GM19438 (cell line): ENCODE results near the gene NFAT5.

Source experiments
- ATAC-seq: cut with Tn5 transposase; IDR thresholded peaks from one replicate; pipeline ENCODE4 v1.9.1; 2021; ENCODE audit warnings: low read depth; ENCODE audit not compliant: unreplicated experiment

The NFAT5 gene

DNA sequence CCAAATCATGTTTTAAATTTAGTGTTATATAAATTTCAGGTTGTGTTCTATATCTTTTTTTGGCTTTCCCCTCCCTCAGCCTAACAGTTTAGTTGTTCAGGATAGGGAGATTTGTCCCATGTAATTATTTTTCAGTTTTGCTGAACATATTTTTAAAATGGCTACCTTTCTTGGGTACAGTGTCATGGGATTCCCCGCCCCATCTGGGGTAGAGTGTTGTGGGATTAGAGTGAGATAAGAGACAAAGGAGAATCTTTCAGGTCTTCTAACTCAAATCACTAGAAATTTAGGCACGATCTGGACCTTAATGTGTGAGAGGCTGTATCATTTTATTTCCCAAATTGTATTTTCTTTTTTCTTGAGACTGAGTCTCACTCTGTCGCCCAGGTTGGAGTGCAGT, 24.8 kb downstream of the NFAT5 start:
- no peak for ATAC-seq

GRCh38 chr16:69593751-69594255, 28.0 kb downstream of the NFAT5 start:
- no peak for ATAC-seq

DNA sequence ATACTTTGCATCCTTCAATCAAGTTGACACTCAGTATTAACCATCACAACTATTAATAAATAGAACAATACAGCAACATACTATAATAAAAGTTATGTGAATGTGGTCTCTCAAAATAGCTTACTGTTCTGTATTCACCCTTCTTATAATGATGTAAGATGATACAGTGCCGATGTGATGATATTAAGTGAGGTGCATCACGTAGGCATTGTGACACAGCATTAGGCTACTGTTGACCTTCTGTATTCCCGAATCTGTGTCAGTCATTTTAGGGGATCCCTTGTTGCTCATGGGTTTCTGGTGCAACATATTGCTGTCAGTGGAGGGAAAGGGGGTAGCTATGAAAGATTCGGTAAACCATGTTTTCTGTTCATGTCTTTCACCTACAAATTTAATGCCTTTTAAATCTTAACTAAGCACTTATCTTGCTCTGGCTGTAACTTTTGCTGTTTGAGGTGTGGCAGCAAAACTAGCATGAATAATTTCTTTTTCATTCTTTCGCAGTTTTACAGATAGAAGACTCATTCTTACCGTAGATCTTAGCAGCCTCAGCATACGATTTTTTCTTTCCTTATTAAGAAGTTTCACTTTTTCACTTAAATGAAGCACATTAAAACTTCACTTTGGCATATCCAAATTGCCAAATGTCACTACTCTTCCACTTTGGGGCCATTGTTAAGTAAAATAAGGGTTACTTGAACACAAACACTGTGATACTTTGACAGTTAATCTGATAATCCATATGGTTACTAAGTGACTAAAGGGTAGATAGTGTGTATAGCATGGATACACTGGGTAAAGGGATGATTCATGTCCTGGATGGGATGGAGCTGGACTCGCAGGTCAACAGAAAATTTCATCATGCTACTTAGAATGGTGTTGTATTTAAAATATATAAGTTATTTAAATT, 29.6 kb downstream of the NFAT5 start:
- ATAC-seq: no peak

GRCh38 chr16:69596801-69597200, 31.0 kb downstream of the NFAT5 start:
- ATAC-seq: no peak

- ATAC-seq: no peak
Observed at GRCh38 chr16:69598045-69598444, 32.3 kb downstream of the NFAT5 start.

- ATAC-seq: no peak
Observed at GRCh38 chr16:69599731-69600130, 34.0 kb downstream of the NFAT5 start.

DNA sequence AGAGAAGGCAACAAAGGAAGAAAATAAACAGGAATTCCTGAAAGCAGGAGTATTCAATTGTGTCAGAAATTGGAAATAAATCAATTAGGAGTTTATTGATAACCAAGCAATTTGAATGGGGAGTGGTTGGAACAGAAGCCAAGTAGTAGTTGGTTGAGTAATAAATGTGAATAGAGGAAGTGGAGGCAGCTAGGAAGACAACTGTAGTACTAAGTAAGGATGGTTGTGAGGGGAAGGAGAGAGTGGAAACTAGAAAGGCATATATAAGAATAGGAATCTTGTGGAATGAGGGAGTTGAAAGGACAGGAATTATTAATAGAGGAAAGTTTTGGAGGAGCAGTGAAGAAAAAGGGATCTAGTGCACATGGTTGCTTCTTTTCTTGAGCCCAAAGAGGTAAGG, 34.4 kb downstream of the NFAT5 start:
- no peak for ATAC-seq

GRCh38 chr16:69601250-69601649, 35.5 kb downstream of the NFAT5 start:
- ATAC-seq: no peak

- no peak for ATAC-seq
Observed at GRCh38 chr16:69606985-69607384, 41.2 kb downstream of the NFAT5 start.

GRCh38 chr16:69607674-69608073, 41.9 kb downstream of the NFAT5 start:
- no peak for ATAC-seq

DNA sequence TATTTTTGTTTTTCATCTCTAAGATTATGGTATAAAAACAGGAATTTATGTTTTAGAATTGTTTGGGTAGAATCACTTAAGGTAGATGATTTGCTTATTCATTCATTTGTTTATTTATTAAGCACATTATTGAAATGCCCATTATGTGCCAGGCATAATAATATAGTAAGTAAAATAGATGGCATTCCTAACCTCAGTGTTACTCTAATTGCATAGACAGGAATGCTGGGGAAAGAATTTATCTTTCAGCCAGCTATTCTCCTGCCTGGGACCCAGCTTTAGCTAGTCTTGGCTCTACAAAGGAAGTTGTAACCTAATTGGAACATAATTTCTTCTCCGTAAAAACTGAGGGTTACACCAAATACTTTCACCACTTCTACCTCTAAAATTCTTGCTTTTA, 44.6 kb downstream of the NFAT5 start:
- ATAC-seq: no peak

- ATAC-seq: no peak
Observed at GRCh38 chr16:69611103-69611640, 45.4 kb downstream of the NFAT5 start.

GRCh38 chr16:69613378-69614154, 47.8 kb downstream of the NFAT5 start:
- no peak for ATAC-seq

GRCh38 chr16:69615528-69615927, 49.8 kb downstream of the NFAT5 start:
- ATAC-seq: no peak

- no peak for ATAC-seq
Observed at GRCh38 chr16:69616082-69616481, 50.3 kb downstream of the NFAT5 start.

GRCh38 chr16:69618307-69618706, 52.5 kb downstream of the NFAT5 start:
- no peak for ATAC-seq

GRCh38 chr16:69618721-69619120, 53.0 kb downstream of the NFAT5 start:
- no peak for ATAC-seq

- no peak for ATAC-seq
Observed at GRCh38 chr16:69619514-69619913, 53.7 kb downstream of the NFAT5 start.

DNA sequence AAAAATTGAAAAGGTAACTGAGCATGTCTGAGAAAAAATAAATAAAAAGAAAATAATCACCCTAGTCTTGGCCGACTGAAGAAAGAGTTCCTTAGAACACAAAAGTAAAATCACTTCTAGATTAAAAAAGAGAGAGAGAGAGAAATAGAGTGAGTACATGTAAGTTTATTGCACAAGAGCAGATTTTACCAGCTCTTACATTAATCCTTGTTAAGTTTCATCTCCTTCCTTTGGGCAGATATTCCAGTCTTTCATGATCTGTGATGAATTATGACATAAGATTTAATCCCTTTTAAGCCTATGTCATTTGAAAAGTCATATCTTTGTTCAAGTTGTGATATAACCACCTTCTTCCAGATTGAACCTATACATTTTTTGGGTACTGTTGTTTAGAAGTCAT, 54.8 kb downstream of the NFAT5 start:
- no peak for ATAC-seq

DNA sequence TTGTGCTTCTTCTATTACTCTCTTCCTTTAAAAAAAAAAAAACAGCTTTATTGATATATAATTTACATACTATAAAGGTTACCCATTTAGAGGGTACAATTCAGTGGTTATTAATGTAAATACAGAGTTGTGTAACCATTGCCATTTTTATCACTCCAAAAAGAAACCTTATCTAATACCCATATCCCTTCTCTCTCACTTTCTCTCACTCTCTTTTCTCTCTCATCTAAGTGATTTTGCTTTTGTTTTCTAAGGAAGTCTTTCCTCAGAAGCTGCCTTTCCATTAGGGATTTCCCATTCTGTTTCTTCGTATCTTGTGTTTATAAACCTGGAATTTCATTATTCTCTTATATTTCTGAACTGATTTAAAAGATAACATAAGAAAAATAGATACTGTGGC, 55.5 kb downstream of the NFAT5 start:
- ATAC-seq: no peak

DNA sequence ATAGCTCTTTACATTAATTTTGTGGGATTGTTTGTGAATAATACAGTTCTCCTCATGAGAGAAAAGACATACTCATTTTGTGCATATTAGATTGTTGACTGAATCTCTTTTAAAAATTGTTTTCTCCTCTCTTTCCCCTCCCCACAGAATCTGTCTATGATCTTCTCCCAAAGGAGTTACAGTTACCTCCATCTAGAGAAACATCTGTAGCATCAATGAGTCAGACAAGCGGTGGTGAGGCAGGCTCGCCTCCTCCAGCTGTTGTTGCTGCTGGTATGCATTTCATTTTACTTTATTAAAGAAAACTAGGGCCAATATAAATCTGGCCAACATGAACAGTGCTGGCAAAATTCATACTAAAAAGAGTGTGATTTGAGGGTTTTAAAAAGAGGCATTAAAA, 60.5 kb downstream of the NFAT5 start:
- ATAC-seq: no peak
